ENCODE results near the gene RETSAT. TPM values are rescaled to one million over a fixed set of nuclear protein-coding genes. Genes with fewer than 3 reads are reported as not detected.
"Not testable (repeated sequence)": the region's sequence is repeated elsewhere in the genome, so short reads cannot be mapped to it uniquely, and the experiment has no call there.

RETSAT gene
- polyA plus RNA-seq, 4 donors = 17.5 to 27.8 (median 26.8) TPM

- DNase-seq (ENCODE audit: low read depth in 4 of 4, low spot score in 2 of 4) = not testable (repeated sequence)
These were observed 28.8 kb upstream of the RETSAT start for GRCh38 chr2:85383151-85383550.

- DNase-seq (ENCODE audit: low read depth in 4 of 4, low spot score in 2 of 4) = no peak
These were observed 25.7 kb upstream of the RETSAT start for GRCh38 chr2:85380048-85380447.

- no peak for DNase-seq (ENCODE audit: low read depth in 4 of 4, low spot score in 2 of 4)
These were observed 23.9 kb upstream of the RETSAT start for GRCh38 chr2:85378257-85378656.

GRCh38 chr2:85377083-85377482, 22.8 kb upstream of the RETSAT start:
- no peak for DNase-seq (ENCODE audit: low read depth in 4 of 4, low spot score in 2 of 4)

GRCh38 chr2:85376291-85377065, 22.1 kb upstream of the RETSAT start:
- DNase-seq (ENCODE audit: low read depth in 4 of 4, low spot score in 2 of 4) = no peak

GRCh38 chr2:85371045-85371444, 16.7 kb upstream of the RETSAT start:
- DNase-seq (ENCODE audit: low read depth in 4 of 4, low spot score in 2 of 4) = no peak

GRCh38 chr2:85369500-85369899, 15.2 kb upstream of the RETSAT start:
- no peak for DNase-seq (ENCODE audit: low read depth in 4 of 4, low spot score in 2 of 4)

- no peak for DNase-seq (ENCODE audit: low read depth in 4 of 4, low spot score in 2 of 4)
These were observed 14.6 kb upstream of the RETSAT start for GRCh38 chr2:85368921-85369320.

GRCh38 chr2:85367180-85367579, 12.9 kb upstream of the RETSAT start:
- DNase-seq (ENCODE audit: low read depth in 4 of 4, low spot score in 2 of 4) = no peak

GRCh38 chr2:85362653-85363387, 8.5 kb upstream of the RETSAT start:
- not testable (repeated sequence) for DNase-seq (ENCODE audit: low read depth in 4 of 4, low spot score in 2 of 4)

GRCh38 chr2:85357736-85358135, 3.4 kb upstream of the RETSAT start:
- DNase-seq (ENCODE audit: low read depth in 4 of 4, low spot score in 2 of 4) = no peak

- DNase-seq (ENCODE audit: low read depth in 4 of 4, low spot score in 2 of 4) = no peak
These were observed 1.9 kb upstream of the RETSAT start for GRCh38 chr2:85356186-85356585.

GRCh38 chr2:85355521-85355920, 1.2 kb upstream of the RETSAT start:
- DNase-seq (ENCODE audit: low read depth in 4 of 4, low spot score in 2 of 4) = no peak

- no peak for DNase-seq (ENCODE audit: low read depth in 4 of 4, low spot score in 2 of 4)
These were observed 714 bp upstream of the RETSAT start for GRCh38 chr2:85355073-85355410.

- no peak for DNase-seq (ENCODE audit: low read depth in 4 of 4, low spot score in 2 of 4)
These were observed 447 bp downstream of the RETSAT start for GRCh38 chr2:85353876-85354285.

GRCh38 chr2:85347599-85347998, 6.7 kb downstream of the RETSAT start:
- DNase-seq (ENCODE audit: low read depth in 4 of 4, low spot score in 2 of 4) = no peak

- no peak for DNase-seq (ENCODE audit: low read depth in 4 of 4, low spot score in 2 of 4)
These were observed 9.9 kb downstream of the RETSAT start for GRCh38 chr2:85344356-85344954.

- DNase-seq (ENCODE audit: low read depth in 4 of 4, low spot score in 2 of 4) = not testable (repeated sequence)
These were observed 11.0 kb downstream of the RETSAT start for GRCh38 chr2:85343207-85343895.

- DNase-seq (ENCODE audit: low read depth in 4 of 4, low spot score in 2 of 4) = no peak
These were observed 12.2 kb downstream of the RETSAT start for GRCh38 chr2:85342156-85342555.

GRCh38 chr2:85341269-85342029, 12.9 kb downstream of the RETSAT start:
- no peak for DNase-seq (ENCODE audit: low read depth in 4 of 4, low spot score in 2 of 4)
